Stomach (tissue), 9 donors: ENCODE measurements around the gene TBC1D1. TPM values are rescaled to one million over a fixed set of nuclear protein-coding genes. Genes with fewer than 3 reads are reported as not detected.

Experiments
- DNase-seq, 2 donors: peaks; one replicate each; pipeline versions ENCODE4 v3.0.0 to v3.0.0-alpha.2; 2013 to 2019
- H3K27ac ChIP-seq, 5 donors: fragments of 200-600 bp in 4 of 5; sonication (generic) in 4 of 5; one replicate each; pipeline ENCODE4 v1.5.1; 2013 to 2019; ENCODE audit warnings: mild to moderate bottlenecking in 1 of 5, moderate library complexity in 1 of 5
- H3K27me3 ChIP-seq, 3 donors: fragments of 200-600 bp; sonication (generic); one replicate each; pipeline ENCODE4 v1.5.1; 2017 to 2019; ENCODE audit warnings: mixed run types in 1 of 3
- H3K36me3 ChIP-seq, 4 donors: fragments of 200-600 bp; sonication (generic); 1 replicate in 3 of 4; 2 replicates in 1 of 4; pipeline ENCODE4 v1.5.1; 2016 to 2019
- H3K4me1 ChIP-seq, 4 donors: fragments of 200-600 bp; sonication (generic); one replicate each; pipeline ENCODE4 v1.5.1; 2016 to 2019
- H3K4me3 ChIP-seq, 4 donors: fragments of 200-600 bp; sonication (generic) in 3 of 4; one replicate each; pipeline ENCODE4 v1.5.1; 2016 to 2019; ENCODE audit warnings: mild to moderate bottlenecking in 1 of 4
- H3K9me3 ChIP-seq, 4 donors: fragments of 200-600 bp; sonication (generic); one replicate each; pipeline ENCODE4 v1.5.1; 2016 to 2019
- EP300 ChIP-seq: sonication (generic); formaldehyde crosslinking; IDR thresholded peaks from one replicate; pipeline ENCODE4 v1.6.1; 2017; ENCODE audit warnings: antibody characterized with exemption
- POLR2A ChIP-seq, 4 donors: fragments of 450-650 bp; IDR thresholded peaks; one replicate each; pipeline ENCODE4 v1.6.1; 2016; ENCODE audit warnings: antibody characterized with exemption in 4 of 4, control low read depth in 2 of 4, mild to moderate bottlenecking in 1 of 4, moderate library complexity in 1 of 4
- POLR2AphosphoS5 ChIP-seq, 3 donors: sonication (generic); formaldehyde crosslinking; IDR thresholded peaks; one replicate each; pipeline ENCODE4 v1.6.1; 2016; ENCODE audit warnings: antibody characterized with exemption in 3 of 3
- WGBS, 5 donors: extraction: QIAGEN DNeasy Blood & Tissue Kit in 3 of 5; methylation state at CpG; one replicate each; pipeline versions ENCODE4 v1.1.5 to v1.1.7; 2013 to 2018; 5-methylcytosine and 5-hydroxymethylcytosine counted together
- intact Hi-C: fragments of 100-400 bp; cut with DNase I; formaldehyde crosslinking; loops from one replicate; pipeline ENCODE4 v1.15.1; 2023; ENCODE audit warnings: low total_unique reads
- polyA plus RNA-seq, 3 donors: library from polyadenylated mRNA; stranded (reverse); fragments of 200-250 nt; gene quantifications; one replicate each; pipeline ENCODE4 v1.2.3, GENCODE V29; 2013
- total RNA-seq, 5 donors: library from RNA; depleted of rRNA; stranded (reverse); fragments of >200 nt; gene quantifications; one replicate each; pipeline versions ENCODE4 v1.1.0 to v1.2.3, GENCODE V29; 2014 to 2016
- TF ChIP-seq, protein P1 (sequence below), 7 experiments: fragments of 450-650 bp in 4 of 7; fragments of 200-600 bp in 3 of 7; sonication (generic) in 3 of 7; IDR thresholded peaks; one replicate each; pipeline ENCODE4 v1.5.1; 2016 to 2019; ENCODE audit warnings: antibody characterized with exemption in 7 of 7, control low read depth in 2 of 7, mild to moderate bottlenecking in 1 of 7
- donor health status: healthy with polysubstance abuse.
- donor health status: Bipolar disorder and iron deficiency.
- donor health status: healthy.

TBC1D1 gene
- total and polyA plus RNA-seq, 8 donors: 18.8 to 165 (median 49.5) TPM

DNA sequence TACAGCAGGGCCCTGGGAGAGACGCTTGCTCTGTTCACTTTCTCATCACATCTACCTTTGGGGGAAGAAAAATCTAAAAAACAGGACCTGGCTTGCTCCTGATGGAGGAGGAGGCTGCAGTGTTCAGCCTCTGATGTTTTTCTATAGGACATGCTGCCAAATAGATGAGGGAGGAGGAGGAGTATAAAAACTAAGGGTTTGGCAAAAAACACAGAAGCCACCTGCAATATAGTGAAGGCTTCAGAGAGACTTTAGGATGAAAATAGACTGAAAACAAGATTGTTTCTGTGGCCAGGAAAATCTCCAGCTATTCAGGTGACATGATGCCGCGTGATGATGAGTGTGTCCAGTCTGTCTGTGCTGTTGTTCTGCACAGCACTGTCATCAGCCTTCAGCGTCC lies 229.9 kb downstream of the TBC1D1 start:
- 93 to 98% (median 96%) methylated on average over 4 of the region's 4 CpGs for WGBS, 5 donors
- Histone ChIP-seq H3K4me1 (peaks cover 0 to 34% (median 14%) of the 10 kb centered on the region in 4 donors), H3K36me3 (peaks cover 11 to 71% (median 55%) of the 10 kb centered on the region in 4 donors), H3K9me3 (no peaks in the 10 kb centered on the region), H3K27ac (peak overlapping the region in 3 of 5 donors; percentile 11 to 37 (median 31)), H3K27me3 (no peaks in the 10 kb centered on the region), H3K4me3 (no peak overlapping the region)
- intact Hi-C loops: no loop called here
- no peak for DNase-seq
- TF ChIP-seq, protein P1, sequence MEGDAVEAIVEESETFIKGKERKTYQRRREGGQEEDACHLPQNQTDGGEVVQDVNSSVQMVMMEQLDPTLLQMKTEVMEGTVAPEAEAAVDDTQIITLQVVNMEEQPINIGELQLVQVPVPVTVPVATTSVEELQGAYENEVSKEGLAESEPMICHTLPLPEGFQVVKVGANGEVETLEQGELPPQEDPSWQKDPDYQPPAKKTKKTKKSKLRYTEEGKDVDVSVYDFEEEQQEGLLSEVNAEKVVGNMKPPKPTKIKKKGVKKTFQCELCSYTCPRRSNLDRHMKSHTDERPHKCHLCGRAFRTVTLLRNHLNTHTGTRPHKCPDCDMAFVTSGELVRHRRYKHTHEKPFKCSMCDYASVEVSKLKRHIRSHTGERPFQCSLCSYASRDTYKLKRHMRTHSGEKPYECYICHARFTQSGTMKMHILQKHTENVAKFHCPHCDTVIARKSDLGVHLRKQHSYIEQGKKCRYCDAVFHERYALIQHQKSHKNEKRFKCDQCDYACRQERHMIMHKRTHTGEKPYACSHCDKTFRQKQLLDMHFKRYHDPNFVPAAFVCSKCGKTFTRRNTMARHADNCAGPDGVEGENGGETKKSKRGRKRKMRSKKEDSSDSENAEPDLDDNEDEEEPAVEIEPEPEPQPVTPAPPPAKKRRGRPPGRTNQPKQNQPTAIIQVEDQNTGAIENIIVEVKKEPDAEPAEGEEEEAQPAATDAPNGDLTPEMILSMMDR (IDR thresholded peaks at IDR 0.05): no peak
- TF ChIP-seq POLR2AphosphoS5 (IDR thresholded peaks at IDR 0.05) (no peak), POLR2A (IDR thresholded peaks at IDR 0.05) (no peak), EP300 (no peak)

DNA sequence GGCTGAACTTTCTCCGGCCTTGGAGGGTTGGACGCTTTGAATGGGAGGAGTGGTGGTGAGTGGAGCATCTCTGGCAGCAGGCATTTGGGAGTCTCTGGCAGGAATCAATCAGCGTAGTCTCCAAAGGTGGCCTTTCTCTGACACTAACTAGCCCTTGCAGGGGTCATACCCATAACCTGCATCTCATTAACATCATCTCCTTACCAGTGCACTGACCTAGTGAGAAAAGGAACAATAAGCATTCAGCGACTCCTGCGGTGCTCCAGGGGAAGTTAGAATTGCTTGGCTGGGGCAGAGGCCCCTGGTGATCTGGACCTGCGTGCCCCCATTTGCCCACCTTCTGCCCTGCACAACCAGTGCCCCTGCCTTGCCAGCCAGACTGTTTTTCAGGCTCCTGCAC lies 231.2 kb downstream of the TBC1D1 start:
- TF ChIP-seq, protein P1 (IDR thresholded peaks at IDR 0.05): no peak
- TF ChIP-seq EP300 (no peak), POLR2AphosphoS5 (IDR thresholded peaks at IDR 0.05) (no peak), POLR2A (IDR thresholded peaks at IDR 0.05) (no peak)
- WGBS, 5 donors: 90 to 97% (median 96%) methylated on average over 6 of the region's 6 CpGs
- no peak for DNase-seq
- Histone ChIP-seq H3K4me1 (peaks cover 0 to 26% (median 13%) of the 10 kb centered on the region in 4 donors), H3K4me3 (no peak overlapping the region), H3K27me3 (no peaks in the 10 kb centered on the region), H3K9me3 (no peaks in the 10 kb centered on the region), H3K36me3 (peaks cover 5 to 71% (median 54%) of the 10 kb centered on the region in 4 donors), H3K27ac (no peak overlapping the region)
- intact Hi-C loops: no loop called here

DNA sequence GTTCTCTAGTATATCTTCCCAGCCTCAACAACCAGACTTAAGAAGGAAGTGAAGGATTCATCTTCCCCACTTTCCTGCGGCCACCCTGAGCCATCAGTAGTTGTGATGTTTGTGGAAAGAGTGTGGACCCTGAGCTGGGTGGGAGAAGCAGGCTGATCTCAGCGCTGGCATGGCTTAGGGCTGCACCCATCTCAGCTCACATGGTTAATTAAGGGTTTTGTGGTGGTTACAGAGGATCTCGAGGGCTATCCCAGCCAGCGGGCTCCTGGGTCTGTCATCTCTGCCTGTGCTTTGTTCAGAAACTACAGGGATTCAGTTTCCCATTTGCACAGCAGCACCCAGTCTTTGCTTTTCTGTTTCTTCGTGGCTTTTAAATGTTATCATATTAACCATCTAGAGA lies 232.7 kb downstream of the TBC1D1 start:
- Histone ChIP-seq H3K36me3 (peaks cover 3 to 62% (median 42%) of the 10 kb centered on the region in 4 donors), H3K27ac (no peak overlapping the region), H3K4me1 (peaks cover 0 to 20% (median 11%) of the 10 kb centered on the region in 4 donors), H3K4me3 (no peak overlapping the region), H3K9me3 (no peaks in the 10 kb centered on the region), H3K27me3 (no peaks in the 10 kb centered on the region)
- WGBS, 5 donors: 67 to 79% (median 75%) methylated on average over 5 of the region's 5 CpGs
- DNase-seq: no peak
- intact Hi-C loops: no loop called here
- no peak for TF ChIP-seq POLR2AphosphoS5 (IDR thresholded peaks at IDR 0.05)
- TF ChIP-seq EP300: no peak
- TF ChIP-seq, protein P1 (IDR thresholded peaks at IDR 0.05): no peak
- no peak for TF ChIP-seq POLR2A (IDR thresholded peaks at IDR 0.05)

DNA sequence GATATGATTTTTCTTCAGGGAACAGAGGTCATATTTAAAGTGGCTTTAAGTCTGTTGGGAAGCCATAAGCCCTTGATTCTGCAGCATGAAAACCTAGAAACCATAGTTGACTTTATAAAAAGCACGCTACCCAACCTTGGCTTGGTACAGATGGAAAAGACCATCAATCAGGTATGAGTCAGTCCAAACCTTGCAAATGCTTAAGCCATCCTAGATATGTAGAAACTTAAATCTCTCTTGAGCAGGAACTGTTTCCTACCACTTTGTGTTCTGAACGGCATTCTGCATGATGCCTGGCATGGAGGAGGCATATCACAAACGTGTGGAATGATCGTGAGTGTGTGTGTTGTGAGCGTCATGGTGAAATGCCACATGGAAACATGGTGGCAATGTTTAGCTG lies 234.1 kb downstream of the TBC1D1 start:
- Histone ChIP-seq H3K27ac (no peak overlapping the region), H3K9me3 (no peaks in the 10 kb centered on the region), H3K27me3 (no peaks in the 10 kb centered on the region), H3K4me1 (peaks cover 5 to 29% (median 17%) of the 10 kb centered on the region in 4 donors), H3K36me3 (peaks cover 0 to 53% (median 34%) of the 10 kb centered on the region in 4 donors), H3K4me3 (no peak overlapping the region)
- intact Hi-C loops: no loop called here
- DNase-seq: no peak
- TF ChIP-seq POLR2AphosphoS5 (IDR thresholded peaks at IDR 0.05) (peak in 1 of 3 donors; percentile 17), EP300 (no peak)
- WGBS, 5 donors: 85 to 96% (median 95%) methylated on average over 5 of the region's 5 CpGs

DNA sequence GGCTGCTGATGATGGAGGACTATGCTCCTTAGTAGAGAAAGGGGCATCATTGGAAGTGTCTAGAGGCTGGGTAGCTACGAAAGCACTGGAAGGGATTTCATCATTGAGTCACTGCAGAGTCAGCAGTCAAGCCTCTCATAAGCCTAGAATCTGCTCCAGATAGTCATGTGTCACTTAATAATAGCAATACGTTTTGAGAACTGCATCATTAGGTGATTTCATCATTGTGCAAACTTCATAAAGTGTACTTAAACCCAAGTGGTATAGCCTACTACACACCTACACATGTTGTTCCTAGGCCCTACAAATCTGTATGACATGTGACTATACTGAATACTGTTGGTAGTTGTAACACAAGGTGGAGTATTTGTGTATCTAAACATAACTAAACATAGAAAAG lies 234.9 kb downstream of the TBC1D1 start:
- peaks cover 0 to 44% (median 28%) of the 10 kb centered on the region in 4 donors for H3K36me3 ChIP-seq
- no peaks in the 10 kb centered on the region for H3K9me3 ChIP-seq
- peaks cover 6 to 28% (median 19%) of the 10 kb centered on the region in 4 donors for H3K4me1 ChIP-seq
- intact Hi-C loops: no loop called here
- no peak for DNase-seq
- no peaks in the 10 kb centered on the region for H3K27me3 ChIP-seq
- H3K27ac ChIP-seq: no peak overlapping the region
- H3K4me3 ChIP-seq: no peak overlapping the region
- TF ChIP-seq POLR2AphosphoS5 (IDR thresholded peaks at IDR 0.05) (no peak), POLR2A (IDR thresholded peaks at IDR 0.05) (no peak), EP300 (no peak)
- TF ChIP-seq, protein P1 (IDR thresholded peaks at IDR 0.05): no peak
- WGBS, 5 donors: 67 to 91% (median 72%) methylated on average over 2 of the region's 2 CpGs
